ENCODE results near the gene CERS6.
"Not testable (repeated sequence)": the region's sequence is repeated elsewhere in the genome, so short reads cannot be mapped to it uniquely, and the experiment has no call there.

Gene CERS6

GRCh38 chr2:168758970-168759820 lies 303.1 kb downstream of the CERS6 start:
- DNase-seq (ENCODE audit: low read depth in 2 of 2): peak; percentile 72 to 76
- no peak overlapping the region for H3K4me3 ChIP-seq (replicated peaks in 1 of 2; ENCODE audit: low read depth in 2 of 2, low read length in 2 of 2)
- peak; percentile 65 for TF ChIP-seq CTCF (IDR thresholded peaks at IDR 0.05; ENCODE audit: low read depth, low read length)

GRCh38 chr2:168765401-168765800 lies 309.3 kb downstream of the CERS6 start:
- no peak for DNase-seq (ENCODE audit: low read depth in 2 of 2)
- H3K4me3 ChIP-seq (replicated peaks in 1 of 2; ENCODE audit: low read depth in 2 of 2, low read length in 2 of 2): no peak overlapping the region
- no peak for TF ChIP-seq CTCF (IDR thresholded peaks at IDR 0.05; ENCODE audit: low read depth, low read length)

DNA sequence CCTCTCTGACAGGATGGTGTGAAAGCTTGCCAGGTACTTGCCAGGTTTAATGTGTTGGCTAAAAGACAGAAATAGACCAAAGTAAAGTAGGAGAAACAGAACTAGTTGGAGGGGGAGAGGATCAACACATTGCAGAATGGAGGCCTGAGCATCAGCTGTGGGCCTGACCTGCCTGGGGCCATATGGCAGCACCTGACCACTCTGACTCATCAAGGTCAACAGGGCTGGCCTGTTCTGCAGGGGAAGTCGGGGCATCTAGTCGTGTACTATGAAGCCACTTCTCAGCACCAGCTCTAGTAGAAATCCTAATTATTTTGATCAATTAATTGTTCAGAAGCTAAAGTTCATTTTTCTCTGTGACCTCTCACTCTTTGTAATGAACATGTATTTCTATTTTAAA lies 310.5 kb downstream of the CERS6 start:
- TF ChIP-seq CTCF (IDR thresholded peaks at IDR 0.05; ENCODE audit: low read depth, low read length): no peak
- H3K4me3 ChIP-seq (replicated peaks in 1 of 2; ENCODE audit: low read depth in 2 of 2, low read length in 2 of 2): no peak overlapping the region
- no peak for DNase-seq (ENCODE audit: low read depth in 2 of 2)

GRCh38 chr2:168767258-168767657 lies 311.2 kb downstream of the CERS6 start:
- no peak overlapping the region for H3K4me3 ChIP-seq (replicated peaks in 1 of 2; ENCODE audit: low read depth in 2 of 2, low read length in 2 of 2)
- TF ChIP-seq CTCF (IDR thresholded peaks at IDR 0.05; ENCODE audit: low read depth, low read length): no peak
- DNase-seq (ENCODE audit: low read depth in 2 of 2): peak in 1 of 2 donors; percentile 19

- not testable (repeated sequence) for H3K4me3 ChIP-seq (replicated peaks in 1 of 2; ENCODE audit: low read depth in 2 of 2, low read length in 2 of 2); DNase-seq (ENCODE audit: low read depth in 2 of 2)
Measured at GRCh38 chr2:168768357-168768756, 312.3 kb downstream of the CERS6 start.

- TF ChIP-seq CTCF (IDR thresholded peaks at IDR 0.05; ENCODE audit: low read depth, low read length): no peak
- no peak for DNase-seq (ENCODE audit: low read depth in 2 of 2)
- H3K4me3 ChIP-seq (replicated peaks in 1 of 2; ENCODE audit: low read depth in 2 of 2, low read length in 2 of 2): no peak overlapping the region
Measured at GRCh38 chr2:168770796-168771195, 314.7 kb downstream of the CERS6 start.

DNA sequence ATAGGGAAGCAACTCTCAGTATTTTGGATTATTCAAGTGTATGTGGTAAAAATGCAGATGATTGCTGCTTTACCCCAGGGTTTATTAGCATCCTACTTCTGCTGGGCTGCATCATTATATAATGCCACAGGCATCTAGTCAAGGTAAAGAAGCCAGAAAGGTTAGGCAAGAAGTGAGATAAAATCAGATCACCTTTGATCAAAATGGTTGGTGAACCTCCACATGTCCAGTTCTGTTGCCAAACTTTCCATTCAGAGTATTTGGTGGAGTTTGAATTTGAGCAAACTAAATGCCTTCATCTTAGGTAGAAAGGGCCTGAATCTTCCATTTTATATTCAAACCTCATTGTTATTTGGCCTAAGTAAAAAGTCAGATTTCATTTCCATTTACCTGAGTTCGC lies 316.6 kb downstream of the CERS6 start:
- no peak overlapping the region for H3K4me3 ChIP-seq (replicated peaks in 1 of 2; ENCODE audit: low read depth in 2 of 2, low read length in 2 of 2)
- DNase-seq (ENCODE audit: low read depth in 2 of 2): no peak
- TF ChIP-seq CTCF (IDR thresholded peaks at IDR 0.05; ENCODE audit: low read depth, low read length): no peak

Data from cardiac fibroblast (primary cell).